GM12892 (cell line): ENCODE results near the gene ADCY9.

ENCODE experiments used
- POLR2A ChIP-seq: IDR thresholded peaks from 2 replicates; pipeline ENCODE4 v1.6.1; 2011; ENCODE audit warnings: low read depth, low read length, control low read depth
- POLR2AphosphoS5 ChIP-seq: IDR thresholded peaks from 2 replicates; pipeline ENCODE4 v1.6.1; 2011; ENCODE audit warnings: low read depth, low read length, control low read depth
- TAF1 ChIP-seq: IDR thresholded peaks from 2 replicates; pipeline ENCODE4 v1.6.1; 2011; ENCODE audit warnings: low read depth, mild to moderate bottlenecking, control low read depth, low read length, borderline replicate concordance

DNA sequence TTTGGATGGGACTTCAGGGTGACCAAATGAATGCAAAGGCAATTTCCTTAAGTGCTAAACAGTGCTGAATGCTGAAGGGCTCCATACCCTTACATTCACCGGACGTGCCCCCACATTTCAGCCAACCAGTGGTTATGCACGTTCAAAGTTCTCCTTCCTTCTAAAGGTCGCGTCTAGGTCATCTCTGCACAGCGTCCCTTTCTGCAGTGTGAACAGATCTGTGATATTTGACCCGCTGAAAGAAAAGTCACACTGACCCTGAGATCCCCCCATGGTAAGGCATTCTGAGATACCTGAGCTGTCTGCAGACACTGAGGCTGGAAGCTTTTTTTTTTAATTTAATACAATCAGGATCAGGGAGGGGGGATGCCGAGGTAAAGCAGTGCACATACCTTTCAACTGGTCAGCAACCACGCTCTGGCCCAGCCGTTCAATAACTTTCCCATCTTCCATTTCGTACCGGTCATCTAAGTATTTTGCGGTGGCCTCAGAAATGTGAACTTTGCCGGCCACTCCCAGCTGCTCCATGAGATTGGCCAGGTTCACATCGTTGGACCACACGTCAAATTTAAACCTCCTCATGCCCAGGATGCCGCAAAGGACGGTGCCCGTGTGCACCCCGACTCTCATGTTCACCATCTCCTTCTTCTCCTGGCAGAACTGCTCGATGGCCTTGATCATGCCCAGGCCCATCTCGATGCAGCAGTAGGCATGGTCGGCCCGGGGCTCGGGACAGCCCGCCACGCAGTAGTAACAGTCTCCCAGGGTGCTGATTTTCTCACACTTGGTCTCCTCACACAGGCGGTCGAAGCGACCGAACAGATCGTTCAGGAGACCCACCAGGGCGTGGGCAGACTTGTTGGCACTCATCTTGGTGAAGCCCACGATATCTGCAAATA, 2.6 kb downstream of the ADCY9 start:
- TF ChIP-seq TAF1 (no peak), POLR2AphosphoS5 (no peak), POLR2A (no peak)
